NOMO-1 treated with DMSO at 0.1 percent for 48 hours (cell line): Measurements from ENCODE around the gene OR5H2.

ENCODE experiments used
- DNase-seq: peaks from one replicate; lab custom pipeline; 2025; ENCODE audit not compliant: unreplicated experiment; lab: John Stamatoyannopoulos, UW

OR5H2 gene

GRCh38 chr3:98329392-98330124, 47.3 kb downstream of the OR5H2 start:
- peak; percentile 48 for DNase-seq

- no peak for DNase-seq
Observed at GRCh38 chr3:98331329-98331728, 49.0 kb downstream of the OR5H2 start.
